GM21576 (cell line): Measurements from ENCODE around the gene CCDC177.
"Not testable (repeated sequence)": the region's sequence is repeated elsewhere in the genome, so short reads cannot be mapped to it uniquely, and the experiment has no call there.

ENCODE experiments used
- ATAC-seq: cut with Tn5 transposase; IDR thresholded peaks from one replicate; pipeline ENCODE4 v1.9.1; 2021; ENCODE audit warnings: mild to moderate bottlenecking, moderate library complexity; ENCODE audit not compliant: unreplicated experiment

CCDC177 gene

DNA sequence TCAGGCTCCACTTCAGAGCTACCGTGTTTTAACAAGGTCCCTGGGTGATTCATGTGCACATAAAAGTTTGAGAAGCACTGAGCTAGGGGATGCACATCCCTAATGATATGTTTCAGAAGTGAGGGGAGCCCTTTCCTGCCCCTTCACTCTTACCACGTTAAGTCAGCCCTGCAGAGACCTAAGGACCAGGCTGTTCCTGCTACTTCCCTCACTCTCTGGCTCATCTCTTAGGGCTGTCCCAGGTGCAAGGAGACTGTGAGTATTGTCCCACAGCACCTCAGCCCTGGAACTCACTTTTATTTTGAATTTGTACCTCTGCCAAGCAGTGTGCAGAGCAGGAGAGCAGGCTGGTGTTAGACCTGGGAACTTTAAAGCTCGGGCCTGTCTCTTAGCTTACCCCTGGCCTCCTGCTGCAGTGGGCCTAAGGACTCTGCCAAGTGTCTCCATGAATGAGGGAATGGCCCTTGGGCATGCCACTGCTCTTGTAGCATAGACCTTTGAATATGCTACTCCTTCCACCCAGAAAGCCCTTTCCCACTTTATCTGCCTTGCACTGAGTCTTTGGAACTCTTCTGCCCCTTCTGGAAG is 25.7 kb upstream of the CCDC177 start:
- no peak for ATAC-seq

DNA sequence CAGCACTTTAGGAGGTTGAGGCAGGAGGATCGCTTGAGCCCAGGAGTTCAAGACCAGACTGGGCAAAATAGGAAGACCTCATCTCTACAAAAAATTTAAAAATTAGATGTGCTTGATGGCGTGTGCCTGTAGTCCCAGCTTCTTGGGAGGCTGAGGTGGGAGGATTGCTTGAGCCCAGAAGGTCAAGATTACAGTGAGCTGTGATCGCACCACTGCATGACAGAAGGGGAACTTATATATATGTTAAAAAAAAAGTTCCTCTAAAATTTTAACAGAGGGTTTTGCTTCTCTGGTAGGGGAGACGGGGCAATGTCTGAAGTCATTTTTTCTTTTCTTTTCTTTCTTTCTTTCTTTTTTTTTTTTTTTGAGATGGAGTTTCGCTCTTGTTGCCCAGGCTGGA is 24.8 kb upstream of the CCDC177 start:
- not testable (repeated sequence) for ATAC-seq

DNA sequence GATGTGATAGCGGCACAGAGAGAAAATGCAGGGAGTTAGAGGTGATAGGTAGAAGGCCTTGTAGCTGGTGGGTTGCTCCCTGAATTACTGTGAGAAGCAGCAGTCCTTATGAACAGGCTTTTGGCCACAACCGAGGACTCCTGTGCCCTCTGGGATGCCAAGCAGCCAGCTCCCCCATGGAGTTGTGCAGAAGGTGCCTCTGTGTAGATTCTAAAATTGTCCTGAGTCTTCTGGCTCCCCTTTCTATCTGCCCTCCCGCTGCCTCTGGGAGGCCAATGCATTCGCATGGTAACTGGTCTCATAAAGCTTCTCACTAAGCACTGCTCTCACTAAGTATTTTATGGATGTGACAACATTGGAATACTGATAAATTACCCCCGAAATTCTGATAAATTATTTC is 20.7 kb upstream of the CCDC177 start:
- ATAC-seq, result no peak

DNA sequence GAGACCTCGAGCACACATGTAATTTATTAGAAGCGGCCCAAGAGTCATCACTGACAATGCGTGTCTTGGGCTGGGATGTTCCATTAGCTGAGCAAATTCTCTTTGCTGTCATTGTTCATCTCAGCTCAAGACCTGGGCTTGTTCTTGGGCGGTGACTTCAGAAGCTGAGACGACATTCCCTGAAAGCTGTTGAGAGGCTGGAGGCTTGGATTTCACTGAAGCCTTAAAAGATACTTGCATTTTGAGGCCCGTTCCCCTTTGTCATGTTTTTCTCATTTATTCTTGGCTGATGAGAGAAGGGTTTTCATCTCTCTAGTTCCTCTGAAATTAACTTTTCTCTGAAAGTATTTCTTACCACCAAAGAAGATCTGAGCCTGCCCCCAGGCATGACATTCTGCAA is 20.2 kb upstream of the CCDC177 start:
- ATAC-seq, result no peak

DNA sequence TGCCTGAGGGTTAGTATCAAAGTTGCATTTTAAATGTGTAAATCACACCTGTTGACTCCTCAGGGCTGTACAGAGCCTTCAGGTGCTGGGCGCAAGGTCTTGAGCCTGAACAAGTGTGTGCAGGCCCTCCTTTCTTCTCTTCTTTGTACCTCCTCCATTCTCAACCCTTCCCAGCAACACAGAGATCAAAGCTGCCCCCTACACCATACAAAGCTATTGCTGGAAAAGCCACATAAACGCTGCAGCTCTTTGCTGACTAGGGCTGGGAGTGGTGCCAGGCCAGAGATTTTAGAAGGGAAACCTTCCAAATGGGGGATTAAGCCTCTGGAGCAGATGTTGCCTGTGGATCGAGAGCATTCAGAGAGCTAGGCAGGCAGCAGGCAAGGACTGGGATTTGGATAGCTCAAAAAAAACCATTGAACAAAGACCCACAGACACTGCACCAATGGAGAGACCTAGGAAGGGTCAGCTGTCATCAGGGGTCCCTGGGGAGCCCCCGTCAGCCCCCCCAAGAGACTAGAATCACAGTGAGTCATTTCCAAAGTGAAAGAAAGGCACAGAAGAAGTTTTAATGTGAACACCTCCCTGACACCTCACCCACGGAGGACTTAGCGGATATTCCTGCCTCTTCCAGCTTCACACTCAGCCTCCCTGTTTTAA is 18.5 kb upstream of the CCDC177 start:
- no peak for ATAC-seq

DNA sequence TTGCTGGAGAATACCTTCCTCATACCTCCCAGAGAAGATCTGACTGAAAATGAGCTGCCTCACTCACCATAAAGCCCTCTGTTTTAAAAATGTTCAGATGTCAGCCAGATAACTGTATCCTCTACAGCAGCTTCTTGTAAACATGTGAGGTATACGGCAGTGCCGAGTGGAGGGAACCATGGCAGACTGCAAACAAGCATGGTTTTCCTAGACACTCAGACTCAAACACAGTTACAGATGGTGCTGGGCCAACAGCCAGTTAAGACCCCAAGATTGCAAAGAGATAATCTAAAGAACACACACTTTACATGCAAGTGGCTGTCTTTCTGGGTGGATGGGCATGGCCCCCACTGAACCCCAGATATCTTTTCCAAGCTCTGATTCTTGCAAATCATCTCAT is 16.6 kb upstream of the CCDC177 start:
- ATAC-seq, result no peak

DNA sequence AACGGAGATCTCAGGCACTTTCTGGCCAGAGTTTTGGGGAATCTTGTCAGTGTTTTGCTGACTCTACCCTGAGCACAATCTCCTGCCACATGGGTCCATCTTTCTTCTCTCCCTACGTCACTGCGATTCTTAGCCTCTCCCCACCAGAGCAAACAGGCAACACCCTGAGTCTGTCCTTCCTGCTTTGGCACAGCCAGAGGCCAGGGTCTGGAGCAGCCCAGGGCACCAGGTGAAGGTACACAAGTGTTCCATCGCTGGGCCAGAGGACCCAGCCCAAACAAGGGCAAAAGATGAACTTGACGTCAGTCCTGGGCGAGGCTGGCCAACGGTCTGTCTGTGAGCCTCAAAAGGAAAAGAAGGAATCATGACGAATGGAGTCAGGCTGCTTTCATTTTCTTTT is 12.7 kb upstream of the CCDC177 start:
- ATAC-seq, result no peak

DNA sequence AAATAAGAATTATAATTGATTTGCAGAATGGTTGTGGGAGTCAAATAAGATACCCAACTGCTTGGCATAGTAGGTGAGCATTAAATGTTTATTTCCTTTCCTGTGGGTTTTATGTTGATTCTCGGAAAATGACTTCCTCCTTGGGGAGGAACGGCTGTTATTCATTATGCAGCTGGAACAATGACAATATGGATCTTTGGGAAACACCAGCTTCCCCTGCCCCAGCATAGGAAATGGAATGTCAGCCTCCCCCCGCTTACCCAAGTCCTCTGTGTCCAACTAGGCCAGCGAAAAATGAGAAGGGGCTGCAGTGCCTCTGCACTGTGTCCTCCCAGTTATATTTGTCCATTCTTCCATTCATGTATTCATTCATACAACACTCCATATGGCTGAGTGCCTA is 11.7 kb upstream of the CCDC177 start:
- no peak for ATAC-seq

DNA sequence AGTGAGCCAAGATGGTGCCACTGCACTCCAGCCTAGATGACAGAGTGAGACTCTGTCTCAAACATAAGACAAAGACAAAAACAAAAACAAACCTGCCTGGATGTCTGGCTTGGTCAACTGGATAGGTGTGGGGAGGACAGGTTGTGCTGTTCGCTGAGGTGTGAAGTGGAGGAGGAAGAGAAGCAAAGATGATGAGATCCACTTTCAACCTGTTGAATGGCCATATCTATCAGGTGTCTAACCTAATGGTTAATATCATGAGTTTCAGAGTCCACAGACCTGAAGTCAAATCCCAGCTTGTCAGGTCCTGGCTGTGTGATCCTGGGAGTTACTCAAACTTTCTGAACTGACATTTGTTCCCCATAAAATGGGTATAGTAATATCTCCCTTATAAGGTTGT is 9.7 kb upstream of the CCDC177 start:
- ATAC-seq, result no peak

DNA sequence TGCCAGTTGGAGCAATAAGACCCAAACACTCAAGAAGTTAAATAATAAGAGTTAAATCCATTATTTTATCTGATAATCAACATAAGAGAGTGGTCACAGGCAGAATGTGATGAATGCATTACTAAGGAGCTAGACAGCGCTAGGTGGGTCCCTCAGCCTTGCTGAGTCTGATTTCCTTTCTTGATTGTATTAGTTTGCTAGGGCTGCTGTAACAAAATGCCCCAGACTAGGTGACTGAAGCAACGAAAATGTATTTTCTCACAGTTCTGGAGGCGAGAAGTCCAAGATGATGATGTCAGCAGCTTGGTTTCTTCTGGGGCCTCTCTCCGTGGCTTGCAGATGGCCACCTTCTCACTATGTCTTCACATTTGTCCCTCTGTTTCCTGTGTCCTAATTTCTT is 8.2 kb upstream of the CCDC177 start:
- no peak for ATAC-seq

DNA sequence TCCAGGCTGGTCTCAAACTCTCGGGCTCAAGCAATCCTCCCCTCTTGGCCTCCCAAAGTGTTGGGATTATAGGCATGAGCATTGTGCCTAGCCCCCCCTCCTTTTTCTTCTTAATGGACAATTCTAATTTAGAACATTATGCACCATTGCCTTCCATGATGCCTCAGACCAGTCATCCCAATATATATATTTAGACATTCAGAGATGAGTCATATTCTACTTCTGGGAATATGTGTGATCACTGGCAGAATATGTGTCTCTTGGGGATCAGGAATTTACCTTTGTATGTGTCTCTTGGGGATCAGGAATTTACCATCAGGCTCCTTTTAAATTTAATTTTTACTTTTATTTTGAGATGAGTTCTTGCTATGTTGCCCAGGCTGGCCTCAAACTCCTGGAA is 7.5 kb upstream of the CCDC177 start:
- no peak for ATAC-seq

DNA sequence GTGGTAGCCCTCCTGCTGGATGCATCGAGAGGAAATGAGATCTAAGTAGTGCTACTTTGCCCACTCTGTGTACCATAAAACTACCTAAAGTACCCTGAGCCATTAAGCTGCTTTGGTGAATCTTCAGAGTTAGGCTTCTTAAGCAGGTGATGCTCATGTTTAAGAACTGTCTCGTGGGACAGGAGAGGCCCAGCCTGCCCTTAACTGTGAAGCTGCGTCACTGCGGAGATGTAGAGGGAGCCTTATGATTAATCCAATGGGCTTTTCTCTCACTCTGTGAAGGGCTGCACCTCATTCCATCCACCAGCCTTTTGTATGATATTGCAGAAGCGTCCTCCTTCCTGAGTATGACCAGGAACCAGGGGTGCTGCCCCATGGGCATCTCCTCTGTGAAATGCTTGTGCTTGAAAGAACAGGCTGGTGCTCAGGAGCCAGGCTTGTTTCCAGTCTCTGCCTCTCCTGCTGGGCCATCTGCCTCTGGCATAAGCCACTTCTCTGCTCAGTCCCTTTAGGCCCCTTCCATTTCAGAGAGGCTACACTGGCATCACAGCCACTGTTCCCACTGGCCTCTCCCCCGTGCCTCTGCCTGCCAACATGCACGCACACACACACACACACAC is 6.8 kb upstream of the CCDC177 start:
- ATAC-seq, result no peak

DNA sequence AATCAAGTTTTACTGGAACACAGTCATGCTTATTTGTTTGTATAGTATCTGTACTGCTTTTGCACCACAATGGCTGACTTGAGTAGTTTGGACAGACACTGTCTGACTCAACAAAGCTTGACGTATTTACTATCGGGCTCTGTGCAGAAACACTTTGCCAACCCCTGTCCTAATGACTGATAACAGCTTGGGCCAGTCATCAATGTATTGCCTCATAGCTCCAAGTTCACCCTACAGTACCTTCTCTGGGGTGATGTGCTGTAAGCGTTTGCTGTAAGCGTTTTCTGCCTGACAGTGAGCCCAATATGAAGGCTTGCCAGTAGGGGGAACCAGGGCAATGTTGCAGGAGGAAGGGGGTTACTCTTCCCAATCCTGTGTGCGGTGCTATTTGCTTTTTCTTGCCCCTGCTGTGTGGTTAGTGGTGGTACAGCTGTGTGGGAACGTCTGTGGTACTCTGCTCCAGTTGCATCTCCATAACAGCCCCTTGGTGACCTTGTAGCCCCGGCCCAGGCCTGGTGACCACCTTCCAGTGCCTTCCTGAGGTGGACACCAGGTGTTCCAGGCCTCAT is 5.4 kb upstream of the CCDC177 start:
- no peak for ATAC-seq

DNA sequence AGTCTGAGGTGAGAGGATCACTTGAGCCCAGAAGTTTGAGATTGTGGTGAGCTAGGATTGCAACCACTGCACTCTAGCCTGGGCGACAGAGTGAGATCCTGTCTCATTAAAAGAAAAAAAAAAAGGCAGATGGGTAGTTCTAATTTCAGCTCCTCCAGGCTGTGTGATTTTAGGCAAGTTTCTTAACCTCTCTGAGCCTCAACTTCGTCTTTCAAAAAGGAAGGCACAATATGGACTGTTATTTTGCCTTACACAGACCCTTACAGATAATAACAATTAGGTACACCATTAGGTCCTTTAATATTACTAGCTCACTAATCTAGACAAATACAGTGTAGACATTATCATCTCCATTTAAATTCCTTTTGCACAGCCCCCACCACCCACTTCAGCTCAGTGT is 4.8 kb upstream of the CCDC177 start:
- ATAC-seq, result no peak

DNA sequence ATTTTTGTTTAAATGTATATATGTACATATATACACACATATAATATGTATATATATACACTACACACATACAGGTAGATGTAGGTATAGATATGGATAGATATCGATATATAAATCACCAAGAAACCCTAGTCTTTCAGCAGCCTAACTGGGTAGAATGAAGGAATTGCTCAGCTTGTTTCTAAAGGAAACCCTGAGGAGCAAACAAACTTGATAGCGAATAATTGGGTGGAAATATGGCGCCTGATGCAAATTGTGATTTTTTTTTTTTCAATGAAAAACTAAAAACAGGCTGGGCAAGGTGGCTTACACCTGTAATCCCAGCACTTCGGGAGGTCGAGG is 254 bp upstream of the CCDC177 start:
- ATAC-seq, result no peak

DNA sequence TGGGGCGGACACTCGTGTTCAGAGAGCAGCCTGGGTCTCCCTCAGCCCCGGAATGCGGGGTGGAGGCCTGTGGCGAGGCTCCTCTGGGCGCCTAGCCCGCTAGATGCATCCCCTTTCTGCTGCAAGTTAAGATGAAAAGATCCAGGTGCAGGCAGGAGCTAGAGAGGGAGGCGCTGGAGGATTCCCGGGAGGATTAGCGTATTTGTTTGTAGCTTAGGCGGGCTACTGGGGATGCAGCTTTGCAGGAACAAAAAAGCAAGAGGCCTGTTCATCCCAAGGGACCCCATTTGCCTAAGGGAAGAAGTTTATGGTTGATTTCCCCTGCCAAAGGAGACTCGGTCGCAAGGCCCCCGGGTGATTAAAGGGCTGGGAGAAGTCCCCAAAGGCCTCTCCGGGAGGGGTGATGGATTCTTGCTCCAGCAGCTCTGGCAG is 824 bp downstream of the CCDC177 start:
- ATAC-seq, result no peak

DNA sequence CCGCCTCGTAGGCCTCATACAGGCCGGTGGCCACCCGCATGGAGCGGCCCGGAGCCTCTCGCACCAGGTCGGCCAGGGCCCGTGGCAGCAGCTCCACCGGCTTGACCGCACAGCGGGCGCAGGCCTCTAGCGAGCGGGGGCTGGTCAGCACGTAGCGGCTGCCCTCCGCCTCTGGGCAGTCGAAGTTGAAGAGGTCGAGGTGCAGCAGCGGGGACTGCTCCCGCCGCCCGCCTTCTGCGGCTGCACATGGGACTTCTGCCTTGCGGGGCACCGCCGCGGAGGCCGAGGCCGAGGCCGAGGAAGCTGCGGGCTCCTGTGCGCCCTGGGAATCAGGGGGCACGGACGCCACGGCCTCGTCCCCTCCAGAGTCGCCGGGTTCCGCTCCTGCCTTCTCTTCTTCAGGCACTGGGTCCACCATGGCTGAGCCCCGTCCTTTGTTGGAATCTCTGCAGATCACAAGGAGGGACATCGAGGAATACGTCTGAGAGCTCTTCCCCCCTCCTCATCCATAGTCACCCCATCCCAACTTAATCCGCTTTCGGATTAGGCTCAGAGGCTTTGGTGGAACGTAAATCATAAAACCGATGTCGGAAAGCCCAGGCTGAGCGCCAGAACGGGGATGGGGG is 1.4 kb downstream of the CCDC177 start:
- no peak for ATAC-seq

DNA sequence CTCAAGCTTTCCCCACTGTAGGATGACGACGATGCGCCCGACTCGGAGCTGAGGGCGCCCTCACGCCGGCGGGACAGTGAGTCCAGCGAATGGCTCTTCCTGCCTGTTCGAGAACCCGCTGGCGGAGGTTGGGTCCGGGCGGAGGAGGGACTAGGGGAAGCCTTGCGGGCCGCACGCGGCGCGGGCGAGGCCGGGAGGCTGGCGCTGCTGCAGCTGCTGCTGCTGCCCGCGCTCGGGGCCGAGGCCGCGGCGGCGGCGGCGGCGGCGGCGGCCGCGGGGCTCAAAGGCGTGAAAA is 1.9 kb downstream of the CCDC177 start:
- no peak for ATAC-seq

DNA sequence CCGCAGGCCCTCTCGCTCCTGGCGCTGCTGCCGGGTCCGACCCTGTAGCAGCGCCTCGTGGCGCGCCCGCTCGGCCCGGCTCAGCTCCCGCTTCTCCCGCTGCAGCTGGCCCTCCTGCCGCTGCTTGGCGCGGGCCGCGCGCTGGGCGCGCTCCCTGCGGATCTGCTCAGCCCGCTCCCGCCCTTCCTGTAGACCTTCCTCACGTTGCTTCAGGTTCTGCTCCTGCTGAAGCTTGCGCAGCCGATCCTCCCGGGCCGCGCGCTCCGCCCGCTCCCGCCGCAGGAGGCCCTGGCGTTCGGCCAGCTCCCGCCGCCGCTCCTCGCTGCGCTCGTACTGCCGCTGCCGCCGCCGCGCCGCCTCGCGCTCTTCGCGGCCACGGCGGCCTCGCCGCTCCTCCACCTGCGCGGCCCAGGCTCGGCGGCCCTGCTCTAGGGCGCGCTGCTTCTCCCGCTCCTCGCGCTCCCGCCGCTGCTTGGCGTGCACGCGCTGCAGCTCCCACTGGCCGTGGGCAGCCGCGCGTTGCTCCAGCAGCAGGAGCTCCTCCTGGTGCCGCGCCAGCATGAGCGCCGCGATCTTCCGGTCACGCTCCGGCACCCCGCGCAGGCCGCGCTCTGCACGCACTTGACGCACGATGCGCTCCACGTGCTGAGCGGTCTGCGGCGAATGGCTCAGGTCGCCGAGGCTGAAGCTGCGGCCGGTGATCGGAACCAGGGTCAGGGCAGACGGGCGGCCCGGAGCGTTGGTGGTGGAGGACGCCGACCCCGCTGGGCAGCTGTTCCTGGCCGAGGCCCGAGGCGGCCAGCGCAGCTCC is 2.4 kb downstream of the CCDC177 start:
- no peak for ATAC-seq

DNA sequence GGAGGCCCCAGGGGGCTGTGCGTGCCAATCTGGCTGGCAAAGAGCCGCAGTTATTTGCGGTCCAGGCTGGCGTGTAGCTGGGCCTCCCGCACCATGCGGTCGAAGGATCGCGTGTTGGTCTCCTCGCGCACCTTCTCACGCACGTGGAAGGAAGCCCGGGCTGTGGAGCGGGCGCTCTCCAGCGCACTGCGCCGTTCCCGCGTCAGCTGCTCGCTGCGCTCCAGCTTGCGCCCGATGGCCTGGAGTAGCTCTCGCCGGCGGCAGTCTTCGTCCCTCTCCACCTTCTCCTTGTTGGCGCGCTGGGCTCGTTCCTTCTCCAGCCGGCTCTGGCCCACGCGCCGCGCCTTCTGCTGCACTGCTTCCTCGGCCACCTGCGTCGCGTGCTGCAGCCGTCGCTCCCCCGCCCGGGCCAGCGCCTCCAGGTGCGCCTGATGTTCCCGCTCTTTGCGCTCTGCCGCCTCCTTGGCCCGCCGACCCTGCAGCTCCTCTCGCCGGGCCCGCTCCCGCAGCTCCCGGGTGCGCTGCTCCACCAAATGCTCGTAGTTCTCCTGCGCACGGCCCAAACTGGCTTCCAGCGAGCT is 3.1 kb downstream of the CCDC177 start:
- no peak for ATAC-seq

DNA sequence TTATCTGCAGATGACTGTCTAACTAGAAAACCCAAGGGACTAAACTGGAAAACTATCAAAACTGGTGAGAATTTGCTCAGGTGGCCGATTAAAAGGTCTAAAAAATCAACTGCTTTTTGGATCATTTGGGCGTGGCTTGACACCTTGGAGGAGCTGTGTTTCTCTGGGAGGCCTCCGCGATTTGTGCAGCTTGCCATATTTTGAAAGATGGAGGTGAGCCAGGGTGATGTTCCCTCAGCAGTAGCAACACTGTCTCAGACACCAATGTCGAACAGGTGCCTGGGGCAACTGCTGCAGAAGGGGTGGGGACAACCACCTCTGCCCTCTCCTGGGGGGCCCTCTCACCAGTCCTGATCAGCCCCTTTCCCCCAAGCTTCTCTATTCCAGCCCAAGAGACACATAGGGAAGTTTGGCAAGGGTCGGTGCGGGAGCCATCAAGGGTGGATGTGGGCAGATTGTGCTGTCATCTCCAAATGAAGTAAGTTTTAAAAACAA is 3.8 kb downstream of the CCDC177 start:
- ATAC-seq, result no peak
